HG02763 (cell line): ENCODE results near the gene NUP133.
"Not testable (repeated sequence)": the region's sequence is repeated elsewhere in the genome, so short reads cannot be mapped to it uniquely, and the experiment has no call there.

Experiments used
- ATAC-seq: cut with Tn5 transposase; IDR thresholded peaks from one replicate; pipeline ENCODE4 v1.9.1; 2021; ENCODE audit warnings: mild to moderate bottlenecking, moderate library complexity; ENCODE audit not compliant: unreplicated experiment

The NUP133 gene

DNA sequence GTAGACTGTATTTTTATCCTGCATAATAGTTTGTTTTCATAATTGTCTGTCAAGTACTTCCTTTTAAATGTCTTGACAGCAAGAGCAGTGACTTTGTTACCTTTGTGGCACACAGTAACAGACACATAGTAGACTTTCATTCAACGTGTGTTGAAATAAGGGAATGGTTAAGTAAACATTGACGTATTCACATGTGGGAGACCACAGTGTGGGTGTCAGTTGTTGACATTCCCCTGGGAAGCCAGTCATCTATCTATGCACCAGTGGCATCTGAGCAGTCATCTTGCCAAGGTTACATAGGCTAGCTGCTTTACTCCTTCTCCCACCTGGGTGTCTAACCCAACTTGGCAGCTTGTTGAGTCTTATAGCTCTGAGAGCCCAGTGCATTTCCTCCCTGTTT is 1.4 kb upstream of the NUP133 start:
- ATAC-seq: no peak

DNA sequence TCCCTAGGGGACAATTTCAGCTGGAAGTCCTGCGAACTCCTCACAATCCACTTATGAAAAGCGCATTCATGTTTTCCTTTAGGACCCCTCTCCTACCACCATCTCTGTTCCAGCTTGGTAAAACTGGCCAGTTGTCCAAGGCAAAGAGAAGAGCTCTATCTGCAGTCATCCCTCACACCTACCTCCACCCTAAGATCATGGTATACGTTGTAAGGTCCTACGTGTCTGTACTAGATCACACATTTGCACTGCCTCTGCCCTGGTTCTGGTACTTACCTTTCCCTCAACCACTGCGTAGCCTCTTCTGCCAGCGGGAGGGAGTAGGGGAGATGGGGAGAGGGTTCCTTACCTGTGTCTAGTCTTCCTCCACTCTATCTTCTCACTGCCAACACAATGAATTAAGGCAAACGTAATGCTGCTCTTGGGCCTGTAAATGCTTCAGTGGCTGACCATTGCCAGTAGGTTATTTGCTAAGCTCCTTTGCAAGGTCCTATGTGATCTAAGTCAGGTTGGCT is 739 bp upstream of the NUP133 start:
- no peak for ATAC-seq

- peak; percentile 2 for ATAC-seq
Measured at GRCh38 chr1:229507502-229507901, 639 bp downstream of the NUP133 start.

DNA sequence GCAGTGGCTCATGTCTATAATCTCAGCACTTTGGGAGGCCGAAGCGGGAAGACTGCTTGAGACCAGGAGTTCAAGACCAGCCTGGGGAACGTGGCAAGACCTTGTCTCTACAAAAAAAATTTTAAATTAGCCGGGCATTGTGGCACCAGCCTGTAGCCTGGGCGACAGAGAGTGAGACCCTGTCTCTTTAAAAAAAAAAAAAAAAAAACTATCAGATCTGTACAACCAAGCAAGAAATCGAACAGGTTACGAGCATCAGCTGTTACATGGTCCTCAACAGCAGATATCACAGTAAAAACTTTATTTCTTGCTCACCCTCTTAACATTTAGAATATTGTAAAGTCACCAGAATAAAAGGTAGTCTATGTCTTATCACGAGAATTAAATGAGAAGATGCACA is 1.5 kb downstream of the NUP133 start:
- no peak for ATAC-seq

- ATAC-seq: no peak
Measured at GRCh38 chr1:229495782-229496181, 12.4 kb downstream of the NUP133 start.

DNA sequence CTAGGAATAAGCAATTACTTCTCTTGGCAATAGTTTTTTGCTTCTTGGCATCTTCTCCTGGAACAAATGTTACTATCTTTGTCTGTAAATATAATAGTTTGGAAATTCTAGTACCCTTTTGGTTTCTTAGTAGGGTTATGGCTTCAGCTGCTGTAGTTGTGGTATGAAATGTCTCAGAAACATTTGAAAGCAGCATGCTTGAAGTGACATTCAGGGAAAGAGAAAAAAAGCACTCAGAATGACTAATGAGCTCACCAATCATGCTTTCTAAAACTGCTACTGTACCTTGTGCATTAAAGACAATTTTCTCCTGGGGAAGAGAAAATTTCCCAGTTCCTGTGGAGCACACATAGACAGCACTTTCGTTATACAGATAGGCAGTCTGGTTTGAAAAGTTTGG is 21.0 kb downstream of the NUP133 start:
- ATAC-seq: no peak

- ATAC-seq: no peak
Measured at GRCh38 chr1:229485318-229485717, 22.8 kb downstream of the NUP133 start.

DNA sequence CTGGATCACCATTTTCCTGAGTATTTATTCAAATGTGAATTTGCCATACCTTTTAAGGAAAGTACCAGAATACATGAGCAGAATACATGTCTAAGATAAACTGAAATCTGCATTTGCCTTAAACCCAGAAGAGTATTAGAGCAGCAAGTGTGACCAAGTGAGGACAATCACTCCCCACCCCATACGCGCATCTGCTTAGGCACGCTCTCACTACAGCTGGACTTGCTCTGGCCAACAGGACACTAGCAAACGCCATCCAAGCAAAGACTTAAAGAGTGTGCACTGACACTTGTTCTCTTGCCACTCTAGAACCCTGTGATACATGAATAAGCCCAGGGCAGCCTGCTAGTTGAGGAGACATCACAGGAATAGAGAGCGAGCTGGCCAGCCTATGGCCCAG is 25.6 kb downstream of the NUP133 start:
- ATAC-seq: no peak

- ATAC-seq: no peak
Measured at GRCh38 chr1:229480495-229480894, 27.6 kb downstream of the NUP133 start.

- ATAC-seq: peak; percentile 61
Measured at GRCh38 chr1:229479660-229480399, 28.3 kb downstream of the NUP133 start.

- peak; percentile 57 for ATAC-seq
Measured at GRCh38 chr1:229478852-229479251, 29.3 kb downstream of the NUP133 start.

- ATAC-seq: not testable (repeated sequence)
Measured at GRCh38 chr1:229475859-229476258, 32.3 kb downstream of the NUP133 start.

GRCh38 chr1:229474509-229474908 is 33.6 kb downstream of the NUP133 start:
- no peak for ATAC-seq

DNA sequence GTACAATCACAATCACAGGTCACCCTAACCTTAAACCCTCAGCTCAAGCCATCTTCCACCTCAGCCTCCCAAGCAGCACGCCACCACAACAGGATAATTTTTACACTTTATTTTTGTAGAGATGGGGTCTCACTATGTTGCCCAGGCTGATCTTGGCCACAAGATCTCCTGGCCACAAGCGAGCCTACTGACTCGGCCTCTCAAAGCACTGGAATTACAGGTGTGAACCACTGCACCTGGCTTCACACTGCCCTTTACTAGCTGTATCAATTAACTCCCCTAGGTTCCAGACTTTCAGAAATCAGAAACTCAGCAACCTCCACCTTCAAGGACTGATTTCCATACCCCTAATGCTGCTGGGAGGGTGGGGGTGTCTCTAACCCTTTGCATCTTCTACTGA is 37.0 kb downstream of the NUP133 start:
- no peak for ATAC-seq

DNA sequence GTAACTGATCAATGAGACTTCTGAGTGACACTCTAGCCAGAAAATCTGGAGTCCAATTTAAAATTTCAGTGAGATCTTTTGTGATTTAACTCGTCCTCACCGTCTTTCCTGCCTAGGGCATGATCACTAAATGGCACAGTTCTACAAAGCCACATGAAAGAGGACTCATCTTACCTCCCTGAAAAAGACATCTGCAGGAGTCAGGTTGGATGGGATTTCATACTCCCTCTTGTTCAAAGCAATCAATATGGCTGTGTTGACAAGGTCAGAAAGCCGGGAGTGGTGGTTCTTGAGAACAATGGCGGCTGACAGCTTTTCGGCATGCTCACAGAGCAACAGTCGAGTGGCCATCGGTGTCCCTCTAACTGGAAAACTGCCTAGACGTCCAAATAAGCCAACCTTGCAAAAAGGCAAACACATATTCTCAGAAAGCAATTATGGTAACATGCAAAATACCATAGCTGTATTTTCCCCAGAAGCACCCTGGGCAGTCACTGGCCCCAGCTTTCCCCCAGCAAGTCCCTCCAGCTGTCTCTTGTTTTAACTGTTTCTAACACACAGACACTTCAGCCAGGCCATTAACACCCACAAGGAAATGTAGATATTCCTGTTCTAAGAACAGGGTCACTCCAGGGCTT is 37.6 kb downstream of the NUP133 start:
- no peak for ATAC-seq

DNA sequence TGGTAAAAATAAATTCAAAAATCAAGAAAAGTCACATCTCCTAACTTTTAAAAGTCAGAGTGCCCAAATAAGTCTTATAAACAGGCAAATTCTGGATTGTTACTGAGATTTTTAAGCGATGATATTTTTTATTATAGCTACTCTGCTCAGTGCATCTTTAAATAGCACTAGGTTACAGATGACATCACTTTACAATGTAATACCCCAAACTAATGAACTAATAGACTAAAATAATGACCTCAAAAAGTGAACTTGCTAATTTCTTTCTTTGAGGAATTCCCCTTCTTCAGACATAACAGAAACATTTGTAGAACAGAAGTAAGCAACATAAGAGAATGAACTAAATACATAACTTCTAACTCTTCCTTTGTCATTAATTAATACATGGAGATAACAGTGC is 41.3 kb downstream of the NUP133 start:
- ATAC-seq: no peak

DNA sequence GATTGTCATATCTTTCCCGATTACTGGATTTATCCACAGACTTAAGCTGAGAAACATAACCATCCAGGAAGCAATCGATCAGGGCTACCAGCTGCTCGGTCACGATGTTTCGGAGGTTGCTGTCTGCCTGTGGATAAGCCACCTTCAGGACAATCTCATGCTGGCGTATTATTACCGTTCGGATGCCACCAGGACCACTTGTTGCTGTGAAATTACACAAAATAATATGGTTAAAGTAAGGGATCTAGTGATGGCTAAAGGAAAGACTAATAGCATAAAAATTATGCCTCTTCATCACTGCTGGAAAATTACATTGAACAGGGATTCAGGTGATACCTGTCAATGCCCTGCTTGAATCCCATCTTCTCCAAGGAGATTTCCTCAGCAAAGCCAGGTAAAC is 43.5 kb downstream of the NUP133 start:
- no peak for ATAC-seq

DNA sequence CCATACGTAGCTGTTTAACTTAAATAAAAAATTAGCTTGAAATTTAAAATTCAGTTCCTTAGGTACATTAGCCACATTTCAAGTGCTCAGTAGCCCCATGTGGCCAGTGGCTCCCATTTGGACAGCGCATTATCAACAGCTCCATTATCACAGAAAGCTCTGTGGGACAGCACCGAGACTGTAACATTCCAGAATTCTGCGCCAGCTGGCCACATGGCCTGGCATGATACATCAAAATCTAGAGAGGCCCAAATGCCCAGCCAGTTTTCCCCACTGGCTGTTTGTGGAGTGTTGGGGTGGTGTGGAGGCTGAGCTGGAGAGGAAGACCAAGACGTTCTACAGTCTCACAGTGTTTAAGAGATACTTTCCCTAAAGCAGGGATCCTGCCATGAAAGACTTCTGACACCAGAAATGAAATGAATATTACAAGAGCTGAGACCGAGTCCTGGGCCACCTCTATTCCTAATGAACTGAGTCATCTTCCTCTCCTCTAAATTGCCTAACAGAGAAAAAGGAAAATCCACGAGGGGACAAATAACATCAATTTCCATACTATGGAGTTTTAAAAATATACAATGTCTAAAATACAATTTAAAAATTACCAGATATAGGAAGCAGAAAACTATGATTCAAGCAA is 47.0 kb downstream of the NUP133 start:
- ATAC-seq: no peak

DNA sequence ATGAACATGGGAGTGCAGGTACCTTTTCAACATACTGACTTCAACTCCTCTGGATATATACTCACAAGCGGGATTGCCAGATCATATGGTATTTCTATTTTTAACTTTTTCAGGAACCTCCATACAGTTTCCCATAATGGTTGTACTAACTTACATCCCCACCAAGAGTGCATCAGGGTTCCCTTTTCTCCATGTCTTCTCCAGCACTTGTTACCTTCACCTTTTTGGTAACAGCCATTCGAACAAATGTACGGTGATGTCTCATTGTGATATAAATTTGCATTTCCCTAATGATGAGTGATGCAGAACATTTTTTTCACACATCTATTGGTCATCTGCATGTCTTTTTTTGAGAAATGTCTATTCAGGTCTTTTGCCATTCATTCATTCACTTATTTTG is 48.3 kb downstream of the NUP133 start:
- ATAC-seq: no peak

GRCh38 chr1:229457436-229457835 is 50.7 kb downstream of the NUP133 start:
- ATAC-seq: no peak

DNA sequence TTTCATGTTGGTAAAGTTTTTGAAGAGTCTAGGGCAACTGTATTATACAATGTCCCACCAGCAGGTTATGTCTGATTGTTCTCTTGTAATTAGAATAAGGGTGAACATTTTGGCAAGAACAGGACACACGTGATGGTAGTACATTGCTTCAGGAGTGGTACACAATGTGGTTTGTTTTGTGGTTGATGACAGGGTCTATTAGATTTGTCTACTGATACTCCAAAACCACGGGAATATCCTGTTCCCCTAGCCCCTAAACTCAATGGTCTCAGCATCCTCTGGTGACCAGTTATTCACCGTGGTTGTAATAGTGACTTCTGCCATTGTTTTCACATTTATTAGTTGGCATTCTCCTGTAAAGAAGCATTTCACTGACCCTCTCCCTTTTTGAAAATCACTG is 52.1 kb downstream of the NUP133 start:
- ATAC-seq: no peak

DNA sequence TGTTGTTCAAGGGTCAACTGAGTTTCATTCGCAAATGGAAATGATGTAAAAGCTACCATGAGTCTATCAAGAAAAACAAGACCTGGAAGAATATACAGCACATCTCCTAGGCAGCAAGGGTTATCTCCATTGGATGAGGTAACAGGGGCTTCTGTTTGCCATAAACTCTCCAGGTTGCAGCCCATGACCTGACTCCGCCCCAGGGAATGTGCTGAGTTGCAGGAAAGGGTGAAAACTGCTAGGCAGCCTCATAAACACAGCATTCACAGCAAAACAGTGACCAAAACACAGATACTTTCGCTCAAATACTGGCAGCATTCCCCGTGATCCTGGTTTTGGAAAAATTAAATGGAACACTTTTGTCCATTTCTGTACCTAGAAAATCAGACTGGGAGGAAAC is 54.1 kb downstream of the NUP133 start:
- no peak for ATAC-seq
